SJCRH30 (cell line): ENCODE results near the gene KRABD2.

Source experiments
- DNase-seq, 2 experiments: peaks; one replicate each; pipeline ENCODE4 v3.0.0-alpha.2; 2015 to 2020
- H3K27ac ChIP-seq: fragments of 250-450 bp; sonication (Bioruptor Pico); 2 replicates; pipeline ENCODE4 v1.5.1; 2020; ENCODE audit warnings: mild to moderate bottlenecking, moderate library complexity
- H3K27me3 ChIP-seq: fragments of 250-450 bp; sonication (Bioruptor Pico); 2 replicates; pipeline ENCODE4 v1.5.1; 2020; ENCODE audit warnings: mild to moderate bottlenecking, moderate library complexity
- H3K36me3 ChIP-seq: fragments of 250-450 bp; sonication (Bioruptor Pico); 2 replicates; pipeline ENCODE4 v1.5.1; 2020; ENCODE audit warnings: mild to moderate bottlenecking, moderate library complexity
- H3K4me1 ChIP-seq: fragments of 250-450 bp; sonication (Bioruptor Pico); 2 replicates; pipeline ENCODE4 v1.5.1; 2020; ENCODE audit warnings: mild to moderate bottlenecking, moderate library complexity
- H3K4me3 ChIP-seq: fragments of 250-450 bp; sonication (Bioruptor Pico); 2 replicates; pipeline ENCODE4 v1.5.1; 2020; ENCODE audit warnings: mild to moderate bottlenecking, moderate library complexity
- H3K9me3 ChIP-seq: fragments of 250-450 bp; sonication (Bioruptor Pico); replicated peaks from 2 replicates; pipeline ENCODE4 v1.5.1; 2020; ENCODE audit warnings: mild to moderate bottlenecking, moderate library complexity

KRABD2 gene

GRCh38 chr17:8376271-8377067, at the start of gene KRABD2:
Gene KRABD2, minus strand, starts transcription at chr17:8376704.
- peaks cover 54% of the 10 kb centered on the region for H3K36me3 ChIP-seq

DNA sequence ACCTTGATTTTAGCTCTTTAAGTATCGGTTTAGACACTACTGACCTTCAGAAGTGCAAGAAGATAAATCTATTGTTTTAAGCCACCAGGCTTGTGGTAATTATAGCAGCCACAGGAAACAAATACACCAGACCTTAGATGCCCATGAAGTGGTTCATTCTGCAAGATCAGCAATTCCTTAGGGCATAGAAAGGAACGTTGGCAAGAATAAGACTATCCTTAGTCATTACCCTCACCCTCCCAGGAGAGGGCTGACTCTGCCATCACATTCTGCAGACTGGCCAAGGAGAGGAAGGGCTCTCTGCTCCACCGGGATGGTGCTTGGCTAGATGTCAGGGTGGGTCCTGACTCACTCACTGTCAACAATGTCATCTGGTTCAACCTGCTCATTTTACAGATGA, 45.1 kb upstream of the KRABD2 start:
- no peaks in the 10 kb centered on the region for H3K9me3 ChIP-seq
- H3K4me1 ChIP-seq: no peaks in the 10 kb centered on the region
- H3K27ac ChIP-seq: no peak overlapping the region
- no peaks in the 10 kb centered on the region; the same call in 1 of the 2 replicates for H3K36me3 ChIP-seq
- no peak for DNase-seq
- no peak overlapping the region for H3K4me3 ChIP-seq
- H3K27me3 ChIP-seq: no peaks in the 10 kb centered on the region

More at GRCh38 chr17:8376271-8377067, at the start of gene KRABD2:
- H3K27ac ChIP-seq: peak within 1 kb of the TSS; percentile 73
- no peaks in the 10 kb centered on the region for H3K9me3 ChIP-seq
- H3K4me3 ChIP-seq: peak within 1 kb of the TSS; percentile 58
- peak; percentile 86 to 89 for DNase-seq
- H3K27me3 ChIP-seq: 0 out of 2 replicates have a peak, but pooled peaks cover 2% of the 10 kb centered on the region
- peaks cover 12% of the 10 kb centered on the region for H3K4me1 ChIP-seq

- H3K36me3 ChIP-seq: no peaks in the 10 kb centered on the region; the same call in 1 of the 2 replicates
- no peaks in the 10 kb centered on the region for H3K27me3 ChIP-seq
- no peak for DNase-seq
- H3K4me3 ChIP-seq: no peak overlapping the region
- no peaks in the 10 kb centered on the region for H3K4me1 ChIP-seq
- no peak overlapping the region for H3K27ac ChIP-seq
- H3K9me3 ChIP-seq: no peaks in the 10 kb centered on the region
These were observed 43.8 kb upstream of the KRABD2 start for GRCh38 chr17:8420041-8420934.

DNA sequence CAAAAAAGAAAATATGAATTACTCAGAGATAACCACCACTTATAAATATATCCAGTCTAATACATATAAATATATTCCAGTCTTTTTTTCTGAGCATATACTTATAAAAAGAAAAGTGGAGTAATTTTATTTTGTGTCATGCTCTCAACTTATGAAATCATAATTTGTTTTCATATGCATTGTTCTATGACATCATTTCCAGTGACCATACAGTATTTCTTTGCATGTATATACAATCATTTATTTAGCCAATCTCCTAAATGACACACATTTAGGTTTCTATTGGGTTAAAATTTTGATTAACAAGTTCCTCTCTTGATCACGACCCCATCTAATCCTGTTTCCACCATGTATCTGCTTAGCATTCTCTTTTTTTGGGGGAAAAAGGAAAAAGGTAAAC, 42.8 kb upstream of the KRABD2 start:
- no peaks in the 10 kb centered on the region; the same call in 1 of the 2 replicates for H3K36me3 ChIP-seq
- H3K4me1 ChIP-seq: no peaks in the 10 kb centered on the region
- no peak for DNase-seq
- no peak overlapping the region for H3K4me3 ChIP-seq
- H3K27me3 ChIP-seq: no peaks in the 10 kb centered on the region
- H3K27ac ChIP-seq: no peak overlapping the region
- H3K9me3 ChIP-seq: no peaks in the 10 kb centered on the region

DNA sequence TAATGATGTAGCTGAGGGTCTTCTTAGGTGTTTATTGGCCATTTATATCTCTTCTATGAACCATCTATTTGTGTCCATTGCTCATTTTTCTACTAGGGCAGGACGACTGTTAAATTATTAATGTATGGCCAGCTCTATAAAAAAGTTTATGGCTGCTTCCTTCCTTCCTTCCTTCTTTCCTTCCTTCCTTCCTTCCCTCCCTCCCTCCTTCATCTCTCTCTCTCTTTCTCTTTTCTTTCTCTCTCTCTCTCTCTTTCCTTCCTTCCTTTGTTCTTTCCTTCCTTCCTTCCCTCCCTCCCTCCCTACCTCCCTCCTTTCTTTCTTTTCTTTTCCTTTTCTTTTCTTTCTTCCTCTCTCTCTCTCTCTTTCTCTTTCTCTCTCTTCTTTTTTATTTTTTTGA, 42.0 kb upstream of the KRABD2 start:
- H3K9me3 ChIP-seq: no peaks in the 10 kb centered on the region
- no peaks in the 10 kb centered on the region for H3K27me3 ChIP-seq
- no peaks in the 10 kb centered on the region for H3K4me1 ChIP-seq
- no peak overlapping the region for H3K27ac ChIP-seq
- no peak overlapping the region for H3K4me3 ChIP-seq
- H3K36me3 ChIP-seq: no peaks in the 10 kb centered on the region; the same call in 1 of the 2 replicates
- DNase-seq: no peak

GRCh38 chr17:8417806-8418205, 41.3 kb upstream of the KRABD2 start:
- H3K27ac ChIP-seq: no peak overlapping the region
- H3K27me3 ChIP-seq: no peaks in the 10 kb centered on the region
- H3K36me3 ChIP-seq: no peaks in the 10 kb centered on the region; the same call in 1 of the 2 replicates
- H3K9me3 ChIP-seq: no peaks in the 10 kb centered on the region
- DNase-seq: no peak
- no peaks in the 10 kb centered on the region for H3K4me1 ChIP-seq
- H3K4me3 ChIP-seq: no peak overlapping the region

DNA sequence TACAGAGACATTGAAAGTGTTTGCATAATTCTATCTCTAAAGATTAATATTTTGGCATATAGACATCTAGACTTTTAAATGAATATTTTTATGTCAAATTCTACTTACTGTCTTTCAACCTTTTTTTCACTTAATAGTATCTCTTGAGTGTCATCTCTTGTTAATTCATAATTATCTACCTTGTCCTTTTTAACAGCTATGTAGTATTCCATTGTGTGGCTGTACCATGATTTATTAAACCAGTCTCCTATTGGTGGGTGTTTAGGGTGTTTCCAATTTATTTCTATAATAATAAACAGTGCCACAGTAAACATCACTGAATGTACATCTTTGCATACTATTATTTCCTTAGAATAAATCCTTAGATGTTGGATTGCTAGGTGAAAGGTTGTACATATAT, 37.4 kb upstream of the KRABD2 start:
- Histone ChIP-seq H3K27me3 (no peaks in the 10 kb centered on the region), H3K27ac (no peak overlapping the region), H3K9me3 (no peaks in the 10 kb centered on the region), H3K4me1 (no peaks in the 10 kb centered on the region), H3K4me3 (no peak overlapping the region), H3K36me3 (no peaks in the 10 kb centered on the region)
- DNase-seq: no peak

DNA sequence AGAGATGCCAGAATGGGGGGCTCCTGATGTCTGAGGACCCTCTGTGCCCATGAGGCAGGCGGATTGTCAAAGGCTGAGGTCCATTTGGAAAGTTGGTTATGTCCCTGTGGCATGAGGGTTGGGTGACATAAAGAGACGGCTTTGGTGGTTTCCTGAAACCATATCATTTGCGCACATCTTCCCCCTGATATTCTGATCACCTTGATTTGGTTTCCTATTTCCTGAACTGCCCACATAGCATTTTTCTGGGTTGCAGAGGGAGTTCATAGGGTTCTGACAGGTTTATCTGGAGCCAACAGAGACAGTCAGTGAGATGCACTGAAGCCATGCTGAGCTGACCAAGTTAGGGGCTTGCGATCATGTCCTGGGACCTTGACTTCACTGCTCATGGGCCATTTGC, 36.8 kb upstream of the KRABD2 start:
- Histone ChIP-seq H3K9me3 (no peaks in the 10 kb centered on the region), H3K27ac (no peak overlapping the region), H3K4me3 (no peak overlapping the region), H3K27me3 (no peaks in the 10 kb centered on the region), H3K36me3 (no peaks in the 10 kb centered on the region), H3K4me1 (no peaks in the 10 kb centered on the region)
- DNase-seq: no peak

GRCh38 chr17:8412089-8412488, 35.6 kb upstream of the KRABD2 start:
- H3K4me1 ChIP-seq: no peaks in the 10 kb centered on the region
- H3K36me3 ChIP-seq: no peaks in the 10 kb centered on the region
- no peak for DNase-seq
- no peak overlapping the region for H3K4me3 ChIP-seq
- H3K27me3 ChIP-seq: no peaks in the 10 kb centered on the region
- H3K9me3 ChIP-seq: no peaks in the 10 kb centered on the region
- H3K27ac ChIP-seq: no peak overlapping the region

- DNase-seq: no peak
- Histone ChIP-seq H3K27me3 (no peaks in the 10 kb centered on the region), H3K4me3 (no peak overlapping the region), H3K27ac (no peak overlapping the region), H3K9me3 (no peaks in the 10 kb centered on the region), H3K36me3 (no peaks in the 10 kb centered on the region), H3K4me1 (0 out of 2 replicates have a peak, but pooled peaks cover 2% of the 10 kb centered on the region)
These were observed 34.4 kb upstream of the KRABD2 start for GRCh38 chr17:8410883-8411238.

DNA sequence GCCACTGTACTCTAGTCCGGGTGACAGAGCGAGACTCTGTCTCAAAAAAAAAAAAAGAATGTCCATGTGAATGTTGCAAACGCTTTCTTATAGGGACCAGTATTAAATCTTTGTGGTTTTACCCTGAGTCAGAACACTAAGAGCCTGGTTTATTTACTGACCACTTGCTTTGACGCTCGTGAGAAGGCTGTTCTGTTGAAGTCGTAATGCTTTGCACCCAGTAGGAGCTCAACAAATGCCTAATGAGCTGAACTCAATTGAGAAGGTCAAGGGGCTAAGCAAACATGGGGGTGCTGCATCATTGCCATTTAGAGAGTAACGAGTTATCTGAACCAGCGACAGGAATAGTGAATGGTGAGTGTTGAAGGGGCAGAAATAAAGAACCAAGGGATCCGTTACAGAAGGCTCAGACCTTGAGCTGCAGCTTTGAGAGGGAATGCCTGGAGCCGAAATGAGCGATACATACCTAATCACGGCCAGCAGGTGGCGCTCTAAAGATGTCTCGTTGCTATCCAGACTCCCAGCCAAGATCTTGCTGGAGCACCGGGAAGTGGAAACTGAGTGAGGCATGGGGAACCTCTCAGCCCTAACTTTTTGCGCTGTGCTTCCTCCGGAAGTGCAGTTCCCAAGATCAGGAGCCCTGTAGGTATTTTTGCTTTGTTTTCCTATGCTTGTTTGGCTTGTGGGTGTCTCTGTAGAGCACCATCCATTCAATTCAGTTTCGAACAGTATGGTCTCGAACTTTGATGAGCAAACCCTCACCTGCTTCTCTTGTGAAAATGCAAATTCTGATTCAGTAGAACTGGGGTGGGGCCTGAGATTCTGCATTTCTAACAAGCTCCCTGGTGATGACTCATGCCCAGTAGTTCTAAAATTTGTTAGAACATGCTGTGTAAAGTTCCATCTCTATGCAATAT, 33.7 kb upstream of the KRABD2 start:
- Histone ChIP-seq H3K4me3 (no peak overlapping the region), H3K36me3 (no peaks in the 10 kb centered on the region), H3K4me1 (peaks cover 6% of the 10 kb centered on the region; the same call in 1 of the 2 replicates), H3K9me3 (no peaks in the 10 kb centered on the region), H3K27me3 (no peaks in the 10 kb centered on the region), H3K27ac (no peak overlapping the region)
- peak; percentile 69 to 86 for DNase-seq

GRCh38 chr17:8408371-8408770, 31.9 kb upstream of the KRABD2 start:
- no peak overlapping the region for H3K4me3 ChIP-seq
- H3K36me3 ChIP-seq: no peaks in the 10 kb centered on the region
- H3K27me3 ChIP-seq: no peaks in the 10 kb centered on the region
- no peak for DNase-seq
- no peaks in the 10 kb centered on the region for H3K9me3 ChIP-seq
- H3K27ac ChIP-seq: no peak overlapping the region
- H3K4me1 ChIP-seq: peaks cover 7% of the 10 kb centered on the region; the same call in 1 of the 2 replicates

GRCh38 chr17:8406174-8406573, 29.7 kb upstream of the KRABD2 start:
- peaks cover 7% of the 10 kb centered on the region; the same call in 1 of the 2 replicates for H3K4me1 ChIP-seq
- no peaks in the 10 kb centered on the region for H3K9me3 ChIP-seq
- no peak for DNase-seq
- no peaks in the 10 kb centered on the region for H3K36me3 ChIP-seq
- no peak overlapping the region for H3K27ac ChIP-seq
- H3K27me3 ChIP-seq: no peaks in the 10 kb centered on the region
- H3K4me3 ChIP-seq: no peak overlapping the region

DNA sequence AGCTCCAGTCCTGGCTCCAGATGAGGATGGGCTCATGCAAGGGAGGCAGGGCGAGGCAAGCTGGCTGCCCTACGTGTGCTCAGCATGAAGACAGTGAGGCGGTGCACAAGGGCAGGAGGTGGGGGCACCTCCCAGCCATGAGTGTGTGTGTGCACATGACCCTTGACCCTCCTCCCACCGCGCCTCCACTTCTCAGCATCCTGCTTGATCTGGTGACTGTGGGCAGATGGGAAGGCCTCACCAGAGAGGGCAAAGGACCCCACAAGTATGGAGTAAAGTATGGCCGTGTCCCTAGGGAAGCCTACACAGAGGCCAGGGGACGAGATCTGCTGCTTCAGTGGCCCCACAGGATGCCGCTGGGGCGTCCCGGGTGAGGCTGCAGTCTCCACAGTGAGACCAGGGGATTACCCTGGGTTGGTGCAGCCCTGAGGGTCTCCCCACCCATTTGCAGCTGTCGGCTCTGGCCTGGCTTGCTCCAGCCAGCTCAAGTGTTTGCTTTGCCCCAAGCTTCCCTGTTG, 29.1 kb upstream of the KRABD2 start:
- Histone ChIP-seq H3K27me3 (no peaks in the 10 kb centered on the region), H3K36me3 (no peaks in the 10 kb centered on the region), H3K27ac (no peak overlapping the region), H3K4me1 (peaks cover 7% of the 10 kb centered on the region; the same call in 1 of the 2 replicates), H3K9me3 (no peaks in the 10 kb centered on the region), H3K4me3 (no peak overlapping the region)
- peak; percentile 67 to 71 for DNase-seq
